ENCODE results near the gene HIPK3.

GRCh38 chr11:33208150-33208549, 49.0 kb upstream of the HIPK3 start:
- TF ChIP-seq CTCF (IDR thresholded peaks at IDR 0.05; ENCODE audit: low read depth, low read length) (no peak), POLR2A (IDR thresholded peaks at IDR 0.05; ENCODE audit: extremely low read depth, insufficient read length) (no peak), MAX (IDR thresholded peaks at IDR 0.05; ENCODE audit: low read depth, low read length) (no peak)

Data from NB4 (cell line).